Measurements from ENCODE around the gene CD302.
A peak's percentile ranks its signal among the peaks of the same experiment; 100 is the strongest.
"Not testable (repeated sequence)": the region's sequence is repeated elsewhere in the genome, so short reads cannot be mapped to it uniquely, and the experiment has no call there.

The CD302 gene

GRCh38 chr2:159797543-159798375 is at the start of gene CD302:
TSS of gene CD302 (minus strand) at chr2:159798208. CDS start at chr2:159798198, 10 bp downstream.
- Histone ChIP-seq H3K27ac (peak within 1 kb of the TSS; percentile 83 to 95), H3K4me3 (peak within 1 kb of the TSS; percentile 99)
- peak; percentile 84 for DNase-seq (ENCODE audit: low spot score)
- TF ChIP-seq CTCF (IDR thresholded peaks at IDR 0.05) = no peak

- no peak for TF ChIP-seq CTCF (IDR thresholded peaks at IDR 0.05)
- DNase-seq (ENCODE audit: low spot score) = no peak
- H3K4me3 ChIP-seq = no peak overlapping the region
- H3K27ac ChIP-seq = no peak overlapping the region
Observed at GRCh38 chr2:159846564-159846963, 48.6 kb upstream of the CD302 start.

GRCh38 chr2:159840616-159841015 is 42.6 kb upstream of the CD302 start:
- no peak overlapping the region for H3K27ac ChIP-seq
- no peak overlapping the region for H3K4me3 ChIP-seq
- no peak for TF ChIP-seq CTCF (IDR thresholded peaks at IDR 0.05)
- no peak for DNase-seq (ENCODE audit: low spot score)

GRCh38 chr2:159832858-159833257 is 34.9 kb upstream of the CD302 start:
- H3K27ac ChIP-seq = no peak overlapping the region
- no peak overlapping the region for H3K4me3 ChIP-seq
- DNase-seq (ENCODE audit: low spot score) = no peak
- TF ChIP-seq CTCF (IDR thresholded peaks at IDR 0.05) = no peak

GRCh38 chr2:159832026-159832425 is 34.0 kb upstream of the CD302 start:
- Histone ChIP-seq H3K4me3 (no peak overlapping the region), H3K27ac (no peak overlapping the region)
- DNase-seq (ENCODE audit: low spot score) = no peak
- no peak for TF ChIP-seq CTCF (IDR thresholded peaks at IDR 0.05)

- no peak for DNase-seq (ENCODE audit: low spot score)
- H3K27ac ChIP-seq = no peak overlapping the region
- no peak overlapping the region for H3K4me3 ChIP-seq
- no peak for TF ChIP-seq CTCF (IDR thresholded peaks at IDR 0.05)
Observed at GRCh38 chr2:159829376-159829775, 31.4 kb upstream of the CD302 start.

- H3K27ac ChIP-seq = no peak overlapping the region
- no peak overlapping the region for H3K4me3 ChIP-seq
- DNase-seq (ENCODE audit: low spot score) = no peak
- TF ChIP-seq CTCF (IDR thresholded peaks at IDR 0.05) = no peak
Observed at GRCh38 chr2:159828738-159829137, 30.7 kb upstream of the CD302 start.

GRCh38 chr2:159822478-159822833 is 24.4 kb upstream of the CD302 start:
- H3K4me3 ChIP-seq; H3K27ac ChIP-seq; DNase-seq (ENCODE audit: low spot score): not testable (repeated sequence)

GRCh38 chr2:159821775-159822477 is 23.9 kb upstream of the CD302 start:
- H3K4me3 ChIP-seq; H3K27ac ChIP-seq; DNase-seq (ENCODE audit: low spot score): not testable (repeated sequence)
